ENCODE measurements around the gene ZNF532. TPM values are rescaled to one million over a fixed set of nuclear protein-coding genes. Genes with fewer than 3 reads are reported as not detected.

ZNF532 gene
- polyA plus RNA-seq, 2 donors, result 9.9 to 10.6 TPM

GRCh38 chr18:58858591-58859468 is 5.8 kb upstream of the ZNF532 start:
- H3K36me3 ChIP-seq (ENCODE audit: control insufficient read depth in 2 of 2, insufficient read depth in 2 of 2, low read length in 1 of 2), result no peaks in the 10 kb centered on the region
- H3K4me1 ChIP-seq (ENCODE audit: control insufficient read depth in 2 of 2, insufficient read depth in 2 of 2, low read length in 1 of 2), result no peaks in the 10 kb centered on the region
- no peak overlapping the region for H3K4me3 ChIP-seq (ENCODE audit: low read depth in 1 of 2, low read length in 2 of 2)
- peak overlapping the region in 1 of 2 donors; percentile 36 for H3K27ac ChIP-seq (ENCODE audit: low read depth in 2 of 2, low read length in 1 of 2)
- WGBS, 2 donors, result 69% methylated on average over 11 of the region's 11 CpGs
- H3K27me3 ChIP-seq (ENCODE audit: control insufficient read depth in 1 of 2, insufficient read depth in 2 of 2, low read length in 2 of 2), result no peaks in the 10 kb centered on the region
- no peaks in the 10 kb centered on the region for H3K9me3 ChIP-seq (ENCODE audit: control insufficient read depth in 2 of 2, insufficient read depth in 1 of 2, low read depth in 1 of 2, low read length in 1 of 2)

DNA sequence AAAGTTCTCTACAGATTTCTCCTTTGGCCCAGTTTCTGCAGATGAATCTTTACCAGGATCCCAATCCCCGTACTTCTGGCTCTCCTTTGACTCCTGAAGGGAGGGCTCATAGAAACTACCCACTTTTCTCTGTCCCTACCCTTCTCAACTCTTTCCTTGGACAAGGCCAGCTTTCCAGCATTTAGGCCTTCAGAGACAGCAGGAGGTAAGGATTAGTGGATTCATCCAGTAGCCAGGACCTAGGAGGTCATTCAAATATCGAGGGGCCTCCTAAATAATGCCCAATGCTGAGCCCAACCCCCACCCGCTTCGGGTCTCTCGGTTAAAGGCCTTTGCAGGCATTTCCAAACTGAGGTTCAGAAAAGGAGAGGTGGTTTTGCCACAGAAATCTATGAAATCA is 4.8 kb upstream of the ZNF532 start:
- Histone ChIP-seq H3K4me1 (ENCODE audit: control insufficient read depth in 2 of 2, insufficient read depth in 2 of 2, low read length in 1 of 2) (no peaks in the 10 kb centered on the region), H3K36me3 (ENCODE audit: control insufficient read depth in 2 of 2, insufficient read depth in 2 of 2, low read length in 1 of 2) (no peaks in the 10 kb centered on the region), H3K9me3 (ENCODE audit: control insufficient read depth in 2 of 2, insufficient read depth in 1 of 2, low read depth in 1 of 2, low read length in 1 of 2) (no peaks in the 10 kb centered on the region), H3K27ac (ENCODE audit: low read depth in 2 of 2, low read length in 1 of 2) (no peak overlapping the region), H3K27me3 (ENCODE audit: control insufficient read depth in 1 of 2, insufficient read depth in 2 of 2, low read length in 2 of 2) (no peaks in the 10 kb centered on the region), H3K4me3 (ENCODE audit: low read depth in 1 of 2, low read length in 2 of 2) (no peak overlapping the region)
- 59 to 75% methylated on average over 5 of the region's 5 CpGs for WGBS, 2 donors

GRCh38 chr18:58860747-58861231 is 3.9 kb upstream of the ZNF532 start:
- Histone ChIP-seq H3K27me3 (ENCODE audit: control insufficient read depth in 1 of 2, insufficient read depth in 2 of 2, low read length in 2 of 2) (no peaks in the 10 kb centered on the region), H3K4me3 (ENCODE audit: low read depth in 1 of 2, low read length in 2 of 2) (no peak overlapping the region), H3K27ac (ENCODE audit: low read depth in 2 of 2, low read length in 1 of 2) (peak overlapping the region in 1 of 2 donors; percentile 17), H3K36me3 (ENCODE audit: control insufficient read depth in 2 of 2, insufficient read depth in 2 of 2, low read length in 1 of 2) (no peaks in the 10 kb centered on the region), H3K4me1 (ENCODE audit: control insufficient read depth in 2 of 2, insufficient read depth in 2 of 2, low read length in 1 of 2) (no peaks in the 10 kb centered on the region), H3K9me3 (ENCODE audit: control insufficient read depth in 2 of 2, insufficient read depth in 1 of 2, low read depth in 1 of 2, low read length in 1 of 2) (no peaks in the 10 kb centered on the region)
- 56 to 57% methylated on average over 7 of the region's 7 CpGs for WGBS, 2 donors

DNA sequence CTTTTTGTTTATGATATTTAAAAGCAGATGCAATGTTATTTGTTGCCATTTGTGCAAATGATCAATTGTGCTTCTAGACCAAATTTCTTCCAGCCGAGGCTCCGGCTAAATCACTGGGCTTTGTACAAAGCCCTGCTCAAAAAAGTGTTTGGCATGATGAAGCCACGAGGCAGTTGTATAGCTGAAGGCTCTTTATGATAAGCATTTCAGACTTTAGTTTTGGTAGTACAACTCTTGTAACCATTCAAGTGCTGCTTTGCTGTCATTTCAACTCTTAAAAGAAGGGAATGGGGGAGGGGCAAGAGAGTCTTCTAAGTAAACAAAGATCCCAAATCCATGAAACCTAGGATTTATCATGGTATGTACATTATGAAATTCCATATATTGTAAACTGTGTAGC is 3.3 kb upstream of the ZNF532 start:
- 72 to 75% methylated on average over 3 of the region's 3 CpGs for WGBS, 2 donors
- H3K4me3 ChIP-seq (ENCODE audit: low read depth in 1 of 2, low read length in 2 of 2), result no peak overlapping the region
- H3K9me3 ChIP-seq (ENCODE audit: control insufficient read depth in 2 of 2, insufficient read depth in 1 of 2, low read depth in 1 of 2, low read length in 1 of 2), result no peaks in the 10 kb centered on the region
- H3K36me3 ChIP-seq (ENCODE audit: control insufficient read depth in 2 of 2, insufficient read depth in 2 of 2, low read length in 1 of 2), result no peaks in the 10 kb centered on the region
- H3K4me1 ChIP-seq (ENCODE audit: control insufficient read depth in 2 of 2, insufficient read depth in 2 of 2, low read length in 1 of 2), result no peaks in the 10 kb centered on the region
- no peaks in the 10 kb centered on the region for H3K27me3 ChIP-seq (ENCODE audit: control insufficient read depth in 1 of 2, insufficient read depth in 2 of 2, low read length in 2 of 2)
- no peak overlapping the region for H3K27ac ChIP-seq (ENCODE audit: low read depth in 2 of 2, low read length in 1 of 2)

- Histone ChIP-seq H3K4me3 (ENCODE audit: low read depth in 1 of 2, low read length in 2 of 2) (no peak overlapping the region), H3K36me3 (ENCODE audit: control insufficient read depth in 2 of 2, insufficient read depth in 2 of 2, low read length in 1 of 2) (no peaks in the 10 kb centered on the region), H3K4me1 (ENCODE audit: control insufficient read depth in 2 of 2, insufficient read depth in 2 of 2, low read length in 1 of 2) (no peaks in the 10 kb centered on the region), H3K27ac (ENCODE audit: low read depth in 2 of 2, low read length in 1 of 2) (no peak overlapping the region), H3K9me3 (ENCODE audit: control insufficient read depth in 2 of 2, insufficient read depth in 1 of 2, low read depth in 1 of 2, low read length in 1 of 2) (no peaks in the 10 kb centered on the region), H3K27me3 (ENCODE audit: control insufficient read depth in 1 of 2, insufficient read depth in 2 of 2, low read length in 2 of 2) (no peaks in the 10 kb centered on the region)
- WGBS, 2 donors, result 76 to 78% methylated on average over 5 of the region's 5 CpGs
Observed at GRCh38 chr18:58861861-58862301, 2.8 kb upstream of the ZNF532 start.

DNA sequence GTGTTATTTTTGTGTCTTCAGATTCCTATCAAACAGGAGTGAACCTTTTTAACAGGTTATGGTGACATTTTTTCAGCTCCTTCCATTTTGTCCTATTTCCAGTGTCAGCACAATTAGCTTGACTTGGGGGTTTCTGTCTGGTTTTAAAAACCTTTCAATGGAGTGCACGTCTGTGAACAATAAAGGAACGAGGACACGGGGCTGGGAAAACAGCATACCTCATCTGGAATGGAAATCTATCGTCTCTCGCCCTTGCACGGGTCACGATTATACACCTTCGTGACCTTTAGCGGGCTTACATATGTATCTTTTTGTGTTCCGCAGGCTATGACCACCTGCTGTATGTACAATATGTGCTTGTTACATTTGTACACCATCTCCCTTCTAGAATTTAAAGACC is 2.3 kb upstream of the ZNF532 start:
- 89 to 91% methylated on average over 10 of the region's 10 CpGs for WGBS, 2 donors

DNA sequence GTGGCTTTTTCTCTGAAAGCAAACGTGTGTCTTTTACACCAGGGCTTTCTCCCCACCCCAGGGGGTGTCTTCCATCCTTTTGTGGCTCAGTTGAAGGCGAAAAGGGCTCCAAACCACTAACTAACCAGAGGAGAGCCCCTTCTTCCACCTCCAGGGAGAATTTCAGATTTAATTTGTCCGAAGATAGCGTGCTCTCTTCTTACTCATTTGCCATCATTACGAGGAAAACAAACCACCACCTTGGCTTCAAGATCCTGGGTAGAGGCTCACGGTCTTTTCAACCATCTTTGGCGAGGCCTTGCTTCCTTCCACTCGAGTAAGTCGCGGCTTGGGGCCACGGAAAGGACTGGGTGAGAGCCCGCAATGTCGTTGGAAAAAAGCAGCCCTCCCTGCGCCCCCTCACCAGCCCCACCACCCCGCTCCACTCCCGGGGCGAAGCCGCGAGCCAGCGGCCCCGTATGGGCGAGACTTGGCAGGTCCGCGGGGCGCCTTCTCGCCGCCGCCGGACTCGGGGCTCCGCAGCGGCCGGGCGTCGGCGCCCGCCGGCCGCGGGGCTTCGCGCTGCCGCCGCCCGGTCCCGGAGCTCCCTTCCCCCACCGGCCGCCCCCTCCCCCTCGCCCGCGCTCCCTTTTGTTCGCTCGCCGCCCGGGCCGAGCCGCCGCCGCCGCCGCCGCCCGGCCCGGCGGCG is 1.7 kb upstream of the ZNF532 start:
- no peaks in the 10 kb centered on the region for H3K27me3 ChIP-seq (ENCODE audit: control insufficient read depth in 1 of 2, insufficient read depth in 2 of 2, low read length in 2 of 2)
- H3K4me3 ChIP-seq (ENCODE audit: low read depth in 1 of 2, low read length in 2 of 2), result peak overlapping the region; percentile 56 to 77
- H3K36me3 ChIP-seq (ENCODE audit: control insufficient read depth in 2 of 2, insufficient read depth in 2 of 2, low read length in 1 of 2), result no peaks in the 10 kb centered on the region
- peak overlapping the region; percentile 86 to 93 for H3K27ac ChIP-seq (ENCODE audit: low read depth in 2 of 2, low read length in 1 of 2)
- H3K4me1 ChIP-seq (ENCODE audit: control insufficient read depth in 2 of 2, insufficient read depth in 2 of 2, low read length in 1 of 2), result peaks cover 0 to 4% of the 10 kb centered on the region in 2 donors
- 3 to 10% methylated on average over 29 to 66 of the region's 66 CpGs for WGBS, 2 donors
- H3K9me3 ChIP-seq (ENCODE audit: control insufficient read depth in 2 of 2, insufficient read depth in 1 of 2, low read depth in 1 of 2, low read length in 1 of 2), result no peaks in the 10 kb centered on the region

More for the DNA sequence above, 2.3 kb upstream of the ZNF532 start:
- H3K27me3 ChIP-seq (ENCODE audit: control insufficient read depth in 1 of 2, insufficient read depth in 2 of 2, low read length in 2 of 2), result no peaks in the 10 kb centered on the region
- no peaks in the 10 kb centered on the region for H3K9me3 ChIP-seq (ENCODE audit: control insufficient read depth in 2 of 2, insufficient read depth in 1 of 2, low read depth in 1 of 2, low read length in 1 of 2)
- no peaks in the 10 kb centered on the region for H3K36me3 ChIP-seq (ENCODE audit: control insufficient read depth in 2 of 2, insufficient read depth in 2 of 2, low read length in 1 of 2)
- H3K4me3 ChIP-seq (ENCODE audit: low read depth in 1 of 2, low read length in 2 of 2), result peak overlapping the region in 1 of 2 donors; percentile 77
- peaks cover 0 to 2% of the 10 kb centered on the region in 2 donors for H3K4me1 ChIP-seq (ENCODE audit: control insufficient read depth in 2 of 2, insufficient read depth in 2 of 2, low read length in 1 of 2)
- H3K27ac ChIP-seq (ENCODE audit: low read depth in 2 of 2, low read length in 1 of 2), result peak overlapping the region in 1 of 2 donors; percentile 44

- no peaks in the 10 kb centered on the region for H3K36me3 ChIP-seq (ENCODE audit: control insufficient read depth in 2 of 2, insufficient read depth in 2 of 2, low read length in 1 of 2)
- H3K27ac ChIP-seq (ENCODE audit: low read depth in 2 of 2, low read length in 1 of 2), result peak overlapping the region; percentile 86 to 93
- 3 to 10% methylated on average over 39 to 72 of the region's 72 CpGs for WGBS, 2 donors
- H3K4me1 ChIP-seq (ENCODE audit: control insufficient read depth in 2 of 2, insufficient read depth in 2 of 2, low read length in 1 of 2), result peaks cover 0 to 4% of the 10 kb centered on the region in 2 donors
- peak overlapping the region; percentile 56 to 77 for H3K4me3 ChIP-seq (ENCODE audit: low read depth in 1 of 2, low read length in 2 of 2)
- H3K27me3 ChIP-seq (ENCODE audit: control insufficient read depth in 1 of 2, insufficient read depth in 2 of 2, low read length in 2 of 2), result no peaks in the 10 kb centered on the region
- no peaks in the 10 kb centered on the region for H3K9me3 ChIP-seq (ENCODE audit: control insufficient read depth in 2 of 2, insufficient read depth in 1 of 2, low read depth in 1 of 2, low read length in 1 of 2)
Observed at GRCh38 chr18:58863539-58864145, 1.0 kb upstream of the ZNF532 start.

DNA sequence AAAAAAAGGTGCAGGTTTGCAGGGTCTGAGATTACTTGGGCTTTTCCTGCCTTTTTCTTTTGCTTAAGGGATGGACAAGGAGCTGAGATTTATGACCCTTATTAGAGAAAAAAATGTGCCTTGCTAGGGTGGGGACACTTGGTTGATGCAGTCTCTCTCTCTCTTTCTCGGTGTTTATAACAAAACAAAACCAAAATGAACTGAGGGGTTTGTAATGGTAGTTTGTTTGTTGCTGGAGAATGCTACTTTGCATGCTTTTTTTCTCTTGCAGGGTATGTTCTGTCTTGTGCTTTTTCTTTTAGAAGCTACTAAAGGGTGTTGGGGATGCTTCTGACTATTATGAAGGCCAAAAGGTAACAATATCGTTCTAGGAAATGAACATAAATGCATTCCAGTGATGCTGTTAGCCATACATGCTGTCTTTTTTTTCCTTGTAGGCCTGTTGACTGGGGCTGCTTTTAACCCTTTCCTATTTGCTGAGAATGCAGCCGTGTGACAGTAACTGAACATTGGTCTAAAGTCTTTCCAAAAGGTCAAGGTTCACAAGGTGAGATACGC is 435 bp downstream of the ZNF532 start:
- H3K27me3 ChIP-seq (ENCODE audit: control insufficient read depth in 1 of 2, insufficient read depth in 2 of 2, low read length in 2 of 2), result no peaks in the 10 kb centered on the region
- H3K27ac ChIP-seq (ENCODE audit: low read depth in 2 of 2, low read length in 1 of 2), result peak overlapping the region; percentile 86 to 93
- no peaks in the 10 kb centered on the region for H3K9me3 ChIP-seq (ENCODE audit: control insufficient read depth in 2 of 2, insufficient read depth in 1 of 2, low read depth in 1 of 2, low read length in 1 of 2)
- H3K4me1 ChIP-seq (ENCODE audit: control insufficient read depth in 2 of 2, insufficient read depth in 2 of 2, low read length in 1 of 2), result peaks cover 0 to 4% of the 10 kb centered on the region in 2 donors
- H3K36me3 ChIP-seq (ENCODE audit: control insufficient read depth in 2 of 2, insufficient read depth in 2 of 2, low read length in 1 of 2), result peaks cover 0 to 1% of the 10 kb centered on the region in 2 donors
- 51 to 54% methylated on average over 4 of the region's 4 CpGs for WGBS, 2 donors
- H3K4me3 ChIP-seq (ENCODE audit: low read depth in 1 of 2, low read length in 2 of 2), result peak overlapping the region in 1 of 2 donors; percentile 77

Data from esophagus (tissue), 2 donors.